ENCODE data around the gene SPAG5.
A peak's percentile ranks its signal among the peaks of the same experiment; 100 is the strongest.

DNA sequence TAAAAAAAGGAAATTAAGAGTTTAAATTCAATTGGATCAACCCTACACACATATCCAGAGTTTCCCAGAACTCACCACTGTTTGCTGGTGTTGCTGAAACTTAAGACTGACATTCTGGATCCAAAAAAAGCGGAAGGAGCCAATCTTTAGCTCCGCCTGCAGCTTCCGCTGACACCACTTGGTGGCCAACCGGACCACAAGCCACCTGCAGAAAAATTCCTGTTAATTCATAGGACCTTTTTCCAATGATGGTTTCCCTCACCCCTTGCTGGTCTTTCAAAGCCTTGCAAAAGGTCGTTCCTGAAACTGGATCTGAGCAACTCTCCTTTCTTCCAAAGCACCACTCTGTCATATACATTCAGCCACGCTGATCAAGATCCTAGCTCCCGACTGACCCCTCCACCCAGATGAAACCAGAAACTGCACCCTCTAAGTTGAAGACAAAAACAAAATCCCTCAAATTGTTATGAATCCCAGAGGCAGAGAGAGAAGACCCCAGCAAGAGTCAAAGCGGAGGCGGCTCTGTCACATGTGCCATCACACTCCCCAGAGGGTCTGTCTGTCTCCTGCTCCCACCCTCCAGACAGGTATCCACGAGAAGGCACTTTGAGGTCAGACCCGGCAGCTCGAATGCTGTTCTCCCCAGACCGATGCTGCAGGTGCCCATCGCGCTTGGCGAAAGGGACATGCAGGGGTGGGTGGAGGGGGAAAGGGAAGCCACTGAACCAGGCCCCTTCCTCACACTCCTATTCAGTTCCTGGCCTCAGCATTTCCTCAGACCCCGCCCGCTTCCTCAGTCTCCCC lies 45.4 kb upstream of the SPAG5 start:
- TF ChIP-seq, protein P1, sequence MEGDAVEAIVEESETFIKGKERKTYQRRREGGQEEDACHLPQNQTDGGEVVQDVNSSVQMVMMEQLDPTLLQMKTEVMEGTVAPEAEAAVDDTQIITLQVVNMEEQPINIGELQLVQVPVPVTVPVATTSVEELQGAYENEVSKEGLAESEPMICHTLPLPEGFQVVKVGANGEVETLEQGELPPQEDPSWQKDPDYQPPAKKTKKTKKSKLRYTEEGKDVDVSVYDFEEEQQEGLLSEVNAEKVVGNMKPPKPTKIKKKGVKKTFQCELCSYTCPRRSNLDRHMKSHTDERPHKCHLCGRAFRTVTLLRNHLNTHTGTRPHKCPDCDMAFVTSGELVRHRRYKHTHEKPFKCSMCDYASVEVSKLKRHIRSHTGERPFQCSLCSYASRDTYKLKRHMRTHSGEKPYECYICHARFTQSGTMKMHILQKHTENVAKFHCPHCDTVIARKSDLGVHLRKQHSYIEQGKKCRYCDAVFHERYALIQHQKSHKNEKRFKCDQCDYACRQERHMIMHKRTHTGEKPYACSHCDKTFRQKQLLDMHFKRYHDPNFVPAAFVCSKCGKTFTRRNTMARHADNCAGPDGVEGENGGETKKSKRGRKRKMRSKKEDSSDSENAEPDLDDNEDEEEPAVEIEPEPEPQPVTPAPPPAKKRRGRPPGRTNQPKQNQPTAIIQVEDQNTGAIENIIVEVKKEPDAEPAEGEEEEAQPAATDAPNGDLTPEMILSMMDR (IDR thresholded peaks at IDR 0.05), result peak in 5 of 6 experiments; percentile 39 to 67 (median 46)
- TF ChIP-seq EP300 (IDR thresholded peaks at IDR 0.05), result no peak
